HG03095 (cell line): Measurements from ENCODE around the gene GLIPR1L2.
"Not testable (repeated sequence)": the region's sequence is repeated elsewhere in the genome, so short reads cannot be mapped to it uniquely, and the experiment has no call there.

Experiments
- ATAC-seq: cut with Tn5 transposase; IDR thresholded peaks from one replicate; pipeline ENCODE4 v1.9.1; 2021; ENCODE audit warnings: moderate library complexity; ENCODE audit not compliant: unreplicated experiment

Gene GLIPR1L2

GRCh38 chr12:75432924-75433323 is 42.0 kb downstream of the GLIPR1L2 start:
- no peak for ATAC-seq

- ATAC-seq, result no peak
Measured at GRCh38 chr12:75437564-75437963, 46.7 kb downstream of the GLIPR1L2 start.

- no peak for ATAC-seq
Measured at GRCh38 chr12:75438059-75438754, 47.3 kb downstream of the GLIPR1L2 start.

- no peak for ATAC-seq
Measured at GRCh38 chr12:75439048-75439447, 48.2 kb downstream of the GLIPR1L2 start.

- no peak for ATAC-seq
Measured at GRCh38 chr12:75439930-75440329, 49.0 kb downstream of the GLIPR1L2 start.

GRCh38 chr12:75441687-75442449 is 51.0 kb downstream of the GLIPR1L2 start:
- ATAC-seq, result not testable (repeated sequence)

GRCh38 chr12:75442454-75442853 is 51.6 kb downstream of the GLIPR1L2 start:
- ATAC-seq, result not testable (repeated sequence)

- ATAC-seq, result no peak
Measured at GRCh38 chr12:75443709-75444108, 52.8 kb downstream of the GLIPR1L2 start.

GRCh38 chr12:75444429-75445136 is 53.7 kb downstream of the GLIPR1L2 start:
- no peak for ATAC-seq

- not testable (repeated sequence) for ATAC-seq
Measured at GRCh38 chr12:75445137-75445507, 54.2 kb downstream of the GLIPR1L2 start.

- no peak for ATAC-seq
Measured at GRCh38 chr12:75446857-75447256, 56.0 kb downstream of the GLIPR1L2 start.

- ATAC-seq, result no peak
Measured at GRCh38 chr12:75447691-75448393, 57.0 kb downstream of the GLIPR1L2 start.

GRCh38 chr12:75452675-75453330 is 61.9 kb downstream of the GLIPR1L2 start:
- no peak for ATAC-seq

- no peak for ATAC-seq
Measured at GRCh38 chr12:75455839-75456238, 65.0 kb downstream of the GLIPR1L2 start.

- ATAC-seq, result no peak
Measured at GRCh38 chr12:75457191-75457590, 66.3 kb downstream of the GLIPR1L2 start.

- not testable (repeated sequence) for ATAC-seq
Measured at GRCh38 chr12:75457866-75458265, 67.0 kb downstream of the GLIPR1L2 start.

GRCh38 chr12:75459755-75460154 is 68.9 kb downstream of the GLIPR1L2 start:
- ATAC-seq, result no peak

- ATAC-seq, result no peak
Measured at GRCh38 chr12:75460204-75460603, 69.3 kb downstream of the GLIPR1L2 start.

- no peak for ATAC-seq
Measured at GRCh38 chr12:75471902-75472890, 81.3 kb downstream of the GLIPR1L2 start.
